Right forelimb (tissue), 1 donor: ENCODE data around the gene ESYT2.

Source experiments
- DNase-seq: peaks from one replicate; pipeline ENCODE4 v3.0.0-alpha.2; 2018

ESYT2 gene

GRCh38 chr7:158760445-158760764, 68.9 kb downstream of the ESYT2 start:
- no peak for DNase-seq

GRCh38 chr7:158759749-158760444, 69.4 kb downstream of the ESYT2 start:
- no peak for DNase-seq

GRCh38 chr7:158759245-158759614, 70.1 kb downstream of the ESYT2 start:
- no peak for DNase-seq

GRCh38 chr7:158758586-158759244, 70.6 kb downstream of the ESYT2 start:
- DNase-seq = no peak

GRCh38 chr7:158757404-158757989, 71.8 kb downstream of the ESYT2 start:
- no peak for DNase-seq

- DNase-seq = no peak
Measured at GRCh38 chr7:158754746-158755444, 74.4 kb downstream of the ESYT2 start.

GRCh38 chr7:158753900-158754299, 75.4 kb downstream of the ESYT2 start:
- DNase-seq = no peak

GRCh38 chr7:158751751-158752150, 77.6 kb downstream of the ESYT2 start:
- no peak for DNase-seq

- DNase-seq = no peak
Measured at GRCh38 chr7:158751199-158751598, 78.1 kb downstream of the ESYT2 start.

GRCh38 chr7:158750702-158751101, 78.6 kb downstream of the ESYT2 start:
- DNase-seq = no peak

- DNase-seq = no peak
Measured at GRCh38 chr7:158749396-158749795, 79.9 kb downstream of the ESYT2 start.

GRCh38 chr7:158748335-158748734, 81.0 kb downstream of the ESYT2 start:
- DNase-seq = no peak

GRCh38 chr7:158747408-158747807, 81.9 kb downstream of the ESYT2 start:
- DNase-seq = no peak

GRCh38 chr7:158746957-158747356, 82.4 kb downstream of the ESYT2 start:
- DNase-seq = no peak

- DNase-seq = no peak
Measured at GRCh38 chr7:158745057-158745715, 84.1 kb downstream of the ESYT2 start.

GRCh38 chr7:158744070-158744469, 85.2 kb downstream of the ESYT2 start:
- no peak for DNase-seq

GRCh38 chr7:158743219-158743618, 86.1 kb downstream of the ESYT2 start:
- no peak for DNase-seq

- DNase-seq = no peak
Measured at GRCh38 chr7:158742065-158742821, 87.1 kb downstream of the ESYT2 start.

- no peak for DNase-seq
Measured at GRCh38 chr7:158741294-158741666, 88.0 kb downstream of the ESYT2 start.

GRCh38 chr7:158740657-158741293, 88.5 kb downstream of the ESYT2 start:
- no peak for DNase-seq

- DNase-seq = no peak
Measured at GRCh38 chr7:158740013-158740656, 89.2 kb downstream of the ESYT2 start.

GRCh38 chr7:158738841-158739240, 90.5 kb downstream of the ESYT2 start:
- DNase-seq = no peak
